Measurements from ENCODE around the gene SLITRK1.

DNA sequence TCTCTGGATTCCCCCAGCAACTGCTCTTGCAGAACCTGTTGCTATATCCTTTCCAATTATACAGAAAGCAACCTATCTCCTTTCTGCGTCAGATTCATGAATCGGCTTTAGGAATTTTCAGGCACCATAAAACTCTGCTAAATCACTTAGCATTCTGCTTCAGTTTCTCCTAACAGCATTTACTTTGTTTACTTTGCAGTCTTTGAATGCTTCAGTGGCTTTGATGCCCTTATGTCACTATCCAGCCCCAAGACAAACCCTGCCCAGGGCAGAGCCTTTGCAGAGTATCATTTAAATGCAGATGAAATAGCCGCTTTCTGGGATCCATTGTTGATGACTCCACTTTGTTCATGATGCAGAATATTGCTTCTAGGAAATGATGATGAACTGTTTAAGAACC lies 43.1 kb downstream of the SLITRK1 start:
- TF ChIP-seq, protein P1, sequence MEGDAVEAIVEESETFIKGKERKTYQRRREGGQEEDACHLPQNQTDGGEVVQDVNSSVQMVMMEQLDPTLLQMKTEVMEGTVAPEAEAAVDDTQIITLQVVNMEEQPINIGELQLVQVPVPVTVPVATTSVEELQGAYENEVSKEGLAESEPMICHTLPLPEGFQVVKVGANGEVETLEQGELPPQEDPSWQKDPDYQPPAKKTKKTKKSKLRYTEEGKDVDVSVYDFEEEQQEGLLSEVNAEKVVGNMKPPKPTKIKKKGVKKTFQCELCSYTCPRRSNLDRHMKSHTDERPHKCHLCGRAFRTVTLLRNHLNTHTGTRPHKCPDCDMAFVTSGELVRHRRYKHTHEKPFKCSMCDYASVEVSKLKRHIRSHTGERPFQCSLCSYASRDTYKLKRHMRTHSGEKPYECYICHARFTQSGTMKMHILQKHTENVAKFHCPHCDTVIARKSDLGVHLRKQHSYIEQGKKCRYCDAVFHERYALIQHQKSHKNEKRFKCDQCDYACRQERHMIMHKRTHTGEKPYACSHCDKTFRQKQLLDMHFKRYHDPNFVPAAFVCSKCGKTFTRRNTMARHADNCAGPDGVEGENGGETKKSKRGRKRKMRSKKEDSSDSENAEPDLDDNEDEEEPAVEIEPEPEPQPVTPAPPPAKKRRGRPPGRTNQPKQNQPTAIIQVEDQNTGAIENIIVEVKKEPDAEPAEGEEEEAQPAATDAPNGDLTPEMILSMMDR (IDR thresholded peaks at IDR 0.05; ENCODE audit: low read length), result no peak
- TF ChIP-seq EZH2phosphoT487 (IDR thresholded peaks at IDR 0.05; ENCODE audit: low read length) (no peak), EZH2 (optimal IDR thresholded peaks at IDR 0.05; ENCODE audit: low read depth, low read length) (no peak)

Measured in MM.1S (cell line).